NCI-H748 (cell line): ENCODE results near the gene GRM7.

ENCODE experiments used
- DNase-seq: peaks from one replicate; lab custom pipeline; 2025; ENCODE audit not compliant: unreplicated experiment; lab: John Stamatoyannopoulos, UW

The GRM7 gene

GRCh38 chr3:7568526-7569184 lies 707.7 kb downstream of the GRM7 start:
- DNase-seq: no peak

GRCh38 chr3:7573330-7573729 lies 712.4 kb downstream of the GRM7 start:
- DNase-seq: no peak

GRCh38 chr3:7574435-7574834 lies 713.5 kb downstream of the GRM7 start:
- no peak for DNase-seq

DNA sequence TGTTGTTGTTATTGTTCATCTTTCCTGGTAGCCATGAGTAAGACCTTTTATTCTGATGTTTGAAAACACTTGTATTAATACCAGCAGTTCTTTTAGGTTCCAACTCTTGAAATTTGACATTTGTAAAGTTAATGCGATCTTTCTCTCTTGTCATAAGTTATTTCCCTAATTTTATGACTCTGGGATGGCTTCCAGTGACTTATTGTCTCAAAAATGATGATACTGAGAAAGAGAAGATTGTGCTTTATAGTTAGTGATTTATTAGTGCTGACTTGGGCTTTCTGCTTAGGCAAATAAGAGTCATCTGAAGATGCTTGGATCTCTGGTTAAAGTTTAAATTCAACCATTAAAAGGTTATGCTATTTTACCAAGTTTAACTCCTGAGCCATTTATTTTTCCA lies 715.2 kb downstream of the GRM7 start:
- DNase-seq: no peak

DNA sequence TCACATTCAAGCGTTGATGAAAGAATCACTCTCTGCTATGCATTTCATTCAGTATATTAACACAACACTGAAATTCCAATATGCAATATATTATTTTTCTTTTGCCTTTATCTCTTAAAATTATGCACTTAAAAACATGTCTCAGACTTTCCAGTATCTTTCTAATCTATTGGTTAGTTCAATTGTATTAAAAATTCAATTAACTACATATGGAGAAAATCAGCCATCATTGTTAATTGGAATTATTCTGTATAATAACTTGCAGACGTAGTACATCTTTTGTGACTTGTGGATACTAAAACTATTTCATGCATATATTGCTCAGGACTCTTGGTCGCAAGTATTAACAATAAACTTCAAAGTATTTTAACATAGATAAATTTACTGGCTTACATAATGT lies 715.6 kb downstream of the GRM7 start:
- DNase-seq: no peak

DNA sequence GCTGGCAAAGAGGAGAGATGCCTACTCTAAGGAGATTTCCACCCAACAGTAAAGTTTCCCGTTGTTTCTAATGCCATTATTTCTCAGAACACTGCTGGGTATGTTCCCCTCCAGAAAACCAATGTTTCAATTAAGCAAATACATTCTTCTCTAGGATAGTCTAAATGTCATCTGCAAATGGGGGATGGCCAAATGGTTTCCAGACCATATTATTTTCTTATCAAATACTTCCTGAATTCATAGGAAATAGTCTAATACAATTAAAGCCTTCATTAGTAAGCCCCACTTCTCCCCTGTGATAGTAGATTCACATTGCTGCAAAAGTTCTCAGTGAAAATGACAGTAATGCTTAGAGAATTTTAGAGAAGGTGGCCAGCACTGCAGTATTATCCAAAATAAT lies 716.6 kb downstream of the GRM7 start:
- no peak for DNase-seq

DNA sequence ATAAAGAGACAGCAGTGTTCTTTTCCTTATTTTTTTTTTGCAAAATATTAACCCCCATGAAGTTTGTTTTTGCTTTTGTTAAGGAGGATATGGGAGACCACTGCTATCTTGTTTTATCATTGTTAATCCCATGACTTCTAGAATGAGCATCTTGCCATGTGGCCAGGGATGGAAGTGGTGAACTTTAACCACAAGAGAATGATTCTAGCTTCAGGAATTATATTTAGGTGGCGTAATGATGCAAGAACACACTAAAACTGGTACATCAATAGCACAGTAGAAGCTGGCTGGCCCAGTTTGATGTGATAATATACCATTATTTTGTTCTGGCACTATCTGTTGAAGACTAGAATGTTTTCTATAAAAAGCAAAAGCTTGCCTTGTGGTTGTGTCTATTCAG lies 720.9 kb downstream of the GRM7 start:
- no peak for DNase-seq

DNA sequence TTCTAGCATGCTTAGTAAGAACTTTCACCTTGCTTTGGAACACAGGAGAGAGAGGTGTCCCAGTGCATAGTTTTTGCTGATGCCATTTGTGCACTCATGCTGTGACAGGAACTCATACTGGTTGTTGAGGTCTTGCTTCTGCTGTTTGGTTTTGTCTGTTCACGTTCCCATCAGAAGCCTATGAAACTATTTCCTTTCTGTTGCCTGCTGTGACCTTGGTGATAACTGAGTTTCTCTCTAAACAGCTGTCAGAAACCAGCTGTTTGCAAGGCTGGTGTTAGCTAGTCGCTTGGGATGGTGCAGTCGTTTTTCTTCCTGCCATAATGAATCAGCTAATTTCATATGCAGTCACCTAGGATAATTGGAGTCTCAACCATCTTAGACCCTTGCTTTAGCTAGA lies 724.1 kb downstream of the GRM7 start:
- no peak for DNase-seq

GRCh38 chr3:7588236-7588635 lies 727.3 kb downstream of the GRM7 start:
- DNase-seq: no peak

DNA sequence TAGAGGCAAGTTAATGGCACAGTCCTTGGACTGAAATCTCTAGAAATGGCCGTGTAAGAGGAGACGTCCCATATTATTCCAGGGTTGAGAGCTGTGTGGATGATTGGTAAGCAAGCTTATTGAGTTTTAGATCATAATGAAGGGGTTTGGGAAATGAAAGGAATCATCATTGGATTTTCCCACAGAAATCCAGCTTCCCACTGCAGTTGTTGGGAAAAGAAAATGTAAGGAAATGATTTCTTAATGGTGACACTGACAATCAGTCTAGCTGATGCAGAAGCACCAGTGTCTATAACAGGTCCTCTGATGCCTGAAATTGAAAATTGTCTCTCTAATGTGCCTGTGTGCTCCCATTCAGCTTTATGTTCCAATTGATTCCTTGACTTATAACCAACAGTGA lies 728.6 kb downstream of the GRM7 start:
- DNase-seq: no peak

DNA sequence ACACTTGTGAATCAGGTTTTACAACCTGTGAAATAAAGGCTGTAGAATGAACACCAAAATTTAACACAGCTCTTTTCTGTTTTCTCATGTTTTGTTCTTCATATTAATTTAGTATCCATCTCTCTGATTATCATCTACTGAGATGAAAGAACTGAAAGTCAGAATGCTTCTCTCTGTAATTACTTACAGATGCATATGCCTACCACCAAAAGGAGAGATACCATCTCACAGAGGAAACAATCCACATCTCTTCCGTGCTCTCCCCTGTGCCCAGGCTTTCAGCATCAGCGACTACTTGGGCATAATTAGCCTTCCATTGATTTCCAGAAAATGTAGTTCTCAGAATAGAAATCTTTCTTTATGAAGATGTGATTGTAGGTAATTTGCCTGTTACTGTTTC lies 741.4 kb downstream of the GRM7 start:
- DNase-seq: no peak

- DNase-seq: no peak
Observed at GRCh38 chr3:7607083-7607482, 746.2 kb downstream of the GRM7 start.

DNA sequence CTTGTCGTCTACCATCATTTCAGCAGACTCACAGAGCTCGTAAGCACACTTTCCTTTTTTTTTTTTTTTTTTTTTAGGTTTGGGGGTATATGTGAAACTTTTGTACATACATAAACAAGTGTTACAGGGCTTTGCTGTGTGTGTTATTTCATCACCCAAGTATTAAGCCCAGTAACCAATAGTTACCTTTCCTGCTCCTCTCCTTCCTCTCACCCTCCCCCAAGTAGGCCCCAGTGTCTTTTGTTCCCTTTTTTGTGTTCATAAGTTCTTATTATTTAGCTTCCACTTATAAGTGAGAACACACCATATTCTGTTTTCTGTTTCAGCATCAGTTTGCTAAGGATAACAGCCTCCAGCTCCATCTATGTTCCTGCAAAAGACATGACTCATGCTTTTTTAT lies 746.8 kb downstream of the GRM7 start:
- no peak for DNase-seq

DNA sequence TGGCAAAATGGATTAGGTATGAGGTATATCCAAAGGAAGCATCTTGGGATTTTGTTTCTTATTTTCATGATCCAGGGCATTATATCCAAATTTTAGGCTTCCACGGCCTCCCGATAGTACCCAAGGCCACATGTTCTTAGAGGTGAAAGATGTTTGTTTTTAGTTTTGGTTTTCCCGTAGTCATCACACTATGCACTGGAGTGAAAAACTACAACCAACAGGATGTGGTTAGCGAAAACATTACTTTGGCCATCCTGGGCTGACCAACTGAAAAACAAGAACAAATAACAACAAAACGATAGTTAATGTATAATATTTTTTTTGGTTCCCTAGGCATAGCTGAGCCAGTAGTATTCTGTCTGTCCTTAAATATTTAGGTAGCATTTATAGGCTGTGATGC lies 749.7 kb downstream of the GRM7 start:
- no peak for DNase-seq

DNA sequence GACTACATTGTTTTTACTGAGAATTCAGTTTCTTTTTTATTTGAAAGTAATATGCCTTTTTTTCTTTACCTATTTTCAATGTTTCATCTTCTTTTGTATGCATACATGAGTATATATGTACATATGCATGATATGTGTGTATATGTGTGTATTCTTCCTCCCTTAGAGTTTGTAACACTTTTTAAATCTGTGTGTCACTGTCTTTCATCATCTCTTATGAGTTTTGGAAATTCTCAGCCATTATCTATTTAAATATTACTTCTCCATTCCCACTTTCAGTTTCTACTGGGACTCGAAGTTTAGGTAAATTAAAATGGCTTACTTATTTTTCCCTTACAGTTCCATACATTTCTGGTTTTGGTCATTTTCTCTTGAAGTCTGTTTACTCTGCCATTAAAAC lies 754.1 kb downstream of the GRM7 start:
- no peak for DNase-seq

DNA sequence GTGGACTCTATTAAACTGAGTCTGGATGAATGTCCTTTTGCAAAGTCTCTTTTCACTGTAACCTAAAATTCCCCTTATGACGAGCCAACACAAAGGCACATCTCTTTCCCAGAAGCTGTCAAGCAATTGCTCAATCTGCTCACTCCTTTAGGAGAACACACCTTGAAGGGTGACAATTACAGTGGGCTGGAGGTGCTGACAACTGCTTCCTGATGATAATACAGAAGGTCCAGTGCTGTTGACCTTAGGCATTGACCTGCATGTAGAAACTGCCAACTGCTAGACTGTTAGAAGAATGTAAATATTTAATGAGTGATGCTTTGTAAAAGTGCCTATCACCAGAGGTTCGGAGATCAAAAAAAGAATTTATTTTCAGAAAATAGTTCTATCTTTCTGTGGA lies 757.7 kb downstream of the GRM7 start:
- DNase-seq: peak; percentile 9

GRCh38 chr3:7620401-7620800 lies 759.5 kb downstream of the GRM7 start:
- DNase-seq: no peak

- no peak for DNase-seq
Observed at GRCh38 chr3:7621046-7621630, 760.2 kb downstream of the GRM7 start.

DNA sequence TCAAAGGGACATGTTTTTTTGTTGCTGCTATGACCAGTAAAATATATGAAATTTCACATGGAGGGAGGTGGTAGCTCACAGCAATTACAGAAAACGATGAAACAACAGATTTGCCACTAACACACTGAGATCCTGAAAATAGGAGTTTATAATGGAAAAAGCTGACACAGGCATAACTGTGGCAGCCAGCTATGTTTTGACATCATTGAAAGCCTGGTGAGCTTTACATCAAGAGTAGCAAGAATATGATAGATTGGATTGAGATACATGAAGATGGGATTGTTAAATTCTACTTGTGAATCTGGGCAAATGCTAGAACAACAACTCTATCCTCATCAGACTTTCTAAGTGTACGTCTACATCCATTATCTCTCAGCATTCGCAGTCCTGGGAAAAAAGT lies 760.7 kb downstream of the GRM7 start:
- no peak for DNase-seq

GRCh38 chr3:7625021-7625420 lies 764.1 kb downstream of the GRM7 start:
- DNase-seq: no peak

GRCh38 chr3:7630351-7630911 lies 769.5 kb downstream of the GRM7 start:
- DNase-seq: no peak

DNA sequence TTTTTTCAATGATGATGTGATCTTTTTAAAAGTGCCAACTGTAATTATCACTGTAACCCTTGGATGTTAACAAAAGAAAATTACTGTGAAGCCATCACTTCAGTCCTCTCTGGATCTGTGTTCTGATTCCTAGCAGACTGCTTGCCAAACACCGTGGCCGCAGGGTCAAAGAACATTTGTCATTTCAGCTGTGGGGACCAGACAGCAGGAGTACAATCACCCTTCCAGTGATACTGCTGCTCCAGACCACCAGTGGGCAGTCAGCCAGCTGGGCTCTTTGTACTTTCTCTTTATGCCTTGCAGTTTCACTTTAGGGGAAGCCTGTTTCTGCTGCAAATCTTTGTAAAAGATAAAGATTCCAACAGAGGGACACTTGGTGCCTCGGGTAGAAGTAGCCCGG lies 770.0 kb downstream of the GRM7 start:
- DNase-seq: peak; percentile 35

- DNase-seq: no peak
Observed at GRCh38 chr3:7632305-7632704, 771.4 kb downstream of the GRM7 start.
